Lung (tissue), 12 donors: ENCODE data around the gene EVA1C. TPM values are rescaled to one million over a fixed set of nuclear protein-coding genes. Genes with fewer than 3 reads are reported as not detected.

Source experiments
- ATAC-seq: fragments of 200-7000 bp; cut with Tn5 transposase; one replicate; pipeline ENCODE4 v1.9.1; 2020; ENCODE audit warnings: moderate number of reproducible peaks; ENCODE audit not compliant: insufficient read depth, low FRiP score
- DNase-seq, 3 donors: peaks; one replicate each; pipeline ENCODE4 v3.0.0-alpha.2; 2013 to 2017
- H3K27ac ChIP-seq, 2 donors: one replicate each; pipeline ENCODE4 v1.5.1; 2013; ENCODE audit warnings: mild to moderate bottlenecking in 2 of 2, moderate library complexity in 2 of 2, control low read depth in 1 of 2, inconsistent platforms in 1 of 2, low read depth in 1 of 2, low read length in 1 of 2
- H3K27me3 ChIP-seq, 3 donors: one replicate each; pipeline ENCODE4 v1.5.1; 2013; ENCODE audit warnings: low read length in 2 of 3; ENCODE audit not compliant: control insufficient read depth in 3 of 3, insufficient read depth in 3 of 3
- H3K36me3 ChIP-seq, 4 donors: one replicate each; pipeline ENCODE4 v1.5.1; 2013; ENCODE audit warnings: low read length in 4 of 4, mild to moderate bottlenecking in 1 of 4, moderate library complexity in 1 of 4; ENCODE audit not compliant: control insufficient read depth in 4 of 4, insufficient read depth in 4 of 4
- H3K4me1 ChIP-seq, 5 donors: one replicate each; pipeline ENCODE4 v1.5.1; 2013; ENCODE audit warnings: low read length in 5 of 5, mild to moderate bottlenecking in 2 of 5, moderate library complexity in 1 of 5; ENCODE audit not compliant: control insufficient read depth in 5 of 5, insufficient read depth in 5 of 5
- H3K4me3 ChIP-seq: one replicate; pipeline ENCODE4 v1.5.1; 2013; ENCODE audit warnings: mild to moderate bottlenecking, control low read depth, moderate library complexity
- H3K9ac ChIP-seq, 2 donors: one replicate each; pipeline ENCODE4 v1.5.1; 2013; ENCODE audit warnings: low read length in 2 of 2, control low read depth in 1 of 2; ENCODE audit not compliant: insufficient read depth in 1 of 2
- H3K9me3 ChIP-seq, 4 donors: one replicate each; pipeline ENCODE4 v1.5.1; 2013; ENCODE audit warnings: low read length in 3 of 4, mild to moderate bottlenecking in 1 of 4, moderate library complexity in 1 of 4; ENCODE audit not compliant: control insufficient read depth in 4 of 4, insufficient read depth in 3 of 4
- WGBS, 2 donors: extraction: QIAGEN DNeasy Blood & Tissue Kit; methylation state at CpG; one replicate each; pipeline ENCODE4 v1.1.7; 2013; 5-methylcytosine and 5-hydroxymethylcytosine counted together
- polyA plus RNA-seq, 2 donors: library from polyadenylated mRNA; stranded (reverse); fragments of 200-250 nt; gene quantifications; one replicate each; pipeline ENCODE4 v1.2.1, GENCODE V29; 2013
- total RNA-seq, 2 donors: library from RNA; depleted of rRNA in 1 of 2; stranded (reverse); fragments of >200 nt in 1 of 2; gene quantifications; one replicate each; pipeline ENCODE4 v1.2.1, GENCODE V29; 2014 to 2021
- TF ChIP-seq, protein P1 (sequence below): IDR thresholded peaks from 2 replicates; pipeline ENCODE4 v1.5.1; 2012; ENCODE audit warnings: mild to moderate bottlenecking; ENCODE audit errors: control extremely low read depth, extremely low read depth
- donor health status: control.
- donor health status: control.
- donor health status: Bipolar disorder and iron deficiency.
- donor health status: healthy.
- donor health status: DM: yes; HTN: yes; CAD: no.

The EVA1C gene
- total and polyA plus RNA-seq, 4 donors, result 13.9 to 59.0 (median 48.6) TPM

DNA sequence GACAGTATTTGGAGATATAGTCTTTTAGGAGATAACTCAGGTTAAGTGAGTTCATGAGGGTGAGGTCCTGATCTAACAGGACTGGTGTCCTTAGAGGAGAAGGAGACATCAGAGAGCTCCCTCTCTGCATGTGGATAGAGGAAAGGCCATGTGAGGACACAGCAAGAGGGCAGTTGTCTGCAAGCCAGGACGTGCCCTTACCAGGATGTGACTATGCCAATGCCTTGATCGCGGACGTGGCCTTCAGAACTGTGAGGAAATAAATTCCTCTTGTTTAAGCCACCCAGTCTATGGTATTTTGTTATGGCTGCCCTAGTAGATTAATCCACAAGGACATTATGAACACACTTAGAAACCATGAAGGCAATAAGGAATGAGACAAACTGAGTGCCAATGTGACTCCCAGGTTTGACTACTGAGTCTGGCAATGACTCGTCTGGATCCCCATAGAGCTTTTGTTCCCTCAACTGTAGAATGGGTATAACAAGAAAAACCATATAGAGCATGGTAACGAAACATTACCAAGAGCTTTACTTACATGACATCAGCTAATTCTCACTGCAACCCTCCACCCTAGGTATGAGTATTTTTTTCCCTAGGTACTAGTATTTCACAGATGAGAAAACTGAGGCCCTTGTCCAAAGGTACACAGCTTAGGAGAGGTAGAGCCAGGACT is 26.2 kb upstream of the EVA1C start:
- Histone ChIP-seq H3K4me1 (peaks cover 0 to 13% (median 0%) of the 10 kb centered on the region in 5 donors), H3K27ac (peak overlapping the region in 1 of 2 donors; percentile 22), H3K9me3 (no peaks in the 10 kb centered on the region), H3K27me3 (no peaks in the 10 kb centered on the region), H3K4me3 (no peak overlapping the region), H3K9ac (no peak overlapping the region), H3K36me3 (peaks cover 5 to 25% (median 14%) of the 10 kb centered on the region in 4 donors)
- ATAC-seq (no peak), DNase-seq (no peak)
- WGBS, 2 donors, result 58 to 67% methylated on average over 6 of the region's 6 CpGs
- TF ChIP-seq, protein P1, sequence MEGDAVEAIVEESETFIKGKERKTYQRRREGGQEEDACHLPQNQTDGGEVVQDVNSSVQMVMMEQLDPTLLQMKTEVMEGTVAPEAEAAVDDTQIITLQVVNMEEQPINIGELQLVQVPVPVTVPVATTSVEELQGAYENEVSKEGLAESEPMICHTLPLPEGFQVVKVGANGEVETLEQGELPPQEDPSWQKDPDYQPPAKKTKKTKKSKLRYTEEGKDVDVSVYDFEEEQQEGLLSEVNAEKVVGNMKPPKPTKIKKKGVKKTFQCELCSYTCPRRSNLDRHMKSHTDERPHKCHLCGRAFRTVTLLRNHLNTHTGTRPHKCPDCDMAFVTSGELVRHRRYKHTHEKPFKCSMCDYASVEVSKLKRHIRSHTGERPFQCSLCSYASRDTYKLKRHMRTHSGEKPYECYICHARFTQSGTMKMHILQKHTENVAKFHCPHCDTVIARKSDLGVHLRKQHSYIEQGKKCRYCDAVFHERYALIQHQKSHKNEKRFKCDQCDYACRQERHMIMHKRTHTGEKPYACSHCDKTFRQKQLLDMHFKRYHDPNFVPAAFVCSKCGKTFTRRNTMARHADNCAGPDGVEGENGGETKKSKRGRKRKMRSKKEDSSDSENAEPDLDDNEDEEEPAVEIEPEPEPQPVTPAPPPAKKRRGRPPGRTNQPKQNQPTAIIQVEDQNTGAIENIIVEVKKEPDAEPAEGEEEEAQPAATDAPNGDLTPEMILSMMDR, result no peak

DNA sequence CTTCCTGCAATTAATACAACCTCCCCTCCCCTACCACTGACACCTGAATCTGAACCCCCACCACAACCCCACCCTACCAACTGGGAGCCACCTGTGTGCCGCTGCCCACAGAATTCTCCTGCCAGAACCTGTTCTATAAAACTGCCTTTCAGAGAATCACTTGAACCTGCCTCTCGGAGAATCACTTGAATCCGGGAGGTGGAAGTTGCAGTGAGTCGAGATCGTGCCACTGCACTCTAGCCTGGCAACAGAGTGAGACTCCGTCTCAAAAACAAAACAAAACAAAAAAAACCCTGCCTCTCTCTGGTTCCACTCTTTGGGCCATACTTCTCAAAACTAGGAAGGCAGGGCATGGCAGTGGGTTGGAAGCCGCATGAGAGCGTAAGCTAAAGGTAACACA is 25.4 kb upstream of the EVA1C start:
- H3K4me1 ChIP-seq, result peaks cover 0 to 21% (median 5%) of the 10 kb centered on the region in 5 donors
- ATAC-seq, result no peak
- TF ChIP-seq, protein P1, result no peak
- no peaks in the 10 kb centered on the region for H3K27me3 ChIP-seq
- no peak for DNase-seq
- H3K4me3 ChIP-seq, result no peak overlapping the region
- H3K9me3 ChIP-seq, result no peaks in the 10 kb centered on the region
- peaks cover 5 to 24% (median 13%) of the 10 kb centered on the region in 4 donors for H3K36me3 ChIP-seq
- no peak overlapping the region for H3K27ac ChIP-seq
- WGBS, 2 donors, result 81 to 93% methylated on average over 8 of the region's 8 CpGs
- H3K9ac ChIP-seq, result no peak overlapping the region

DNA sequence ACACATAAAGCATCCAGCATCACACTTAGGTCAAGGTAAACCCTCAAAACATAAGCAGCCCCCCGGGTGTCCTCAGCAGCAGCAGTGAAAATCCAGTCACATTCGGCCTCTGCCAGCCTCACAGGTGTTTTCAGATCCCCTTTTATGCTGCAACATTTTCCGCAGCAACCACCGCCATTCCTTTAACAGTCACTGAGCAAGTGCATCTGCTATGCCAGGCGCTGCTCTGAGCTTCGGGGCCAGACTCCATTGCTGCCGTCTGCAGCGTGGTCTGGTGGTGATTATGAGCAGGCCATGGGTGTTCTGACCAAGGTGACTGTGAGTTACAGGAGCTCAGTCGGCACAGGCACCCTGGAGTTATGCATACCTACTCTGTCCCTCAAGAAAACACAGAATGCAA is 24.2 kb upstream of the EVA1C start:
- Histone ChIP-seq H3K27ac (no peak overlapping the region), H3K4me1 (peaks cover 0 to 21% (median 9%) of the 10 kb centered on the region in 5 donors), H3K9me3 (no peaks in the 10 kb centered on the region), H3K27me3 (no peaks in the 10 kb centered on the region), H3K36me3 (peaks cover 0 to 14% (median 4%) of the 10 kb centered on the region in 4 donors), H3K9ac (no peak overlapping the region), H3K4me3 (no peak overlapping the region)
- TF ChIP-seq, protein P1, result no peak
- WGBS, 2 donors, result 87 to 90% methylated on average over 9 of the region's 9 CpGs
- ATAC-seq (no peak), DNase-seq (no peak)
